Right atrium auricular region (tissue), 2 donors: ENCODE measurements around the gene CELSR1. TPM values are rescaled to one million over a fixed set of nuclear protein-coding genes. Genes with fewer than 3 reads are reported as not detected.
"Not testable (repeated sequence)": the region's sequence is repeated elsewhere in the genome, so short reads cannot be mapped to it uniquely, and the experiment has no call there.

Experiments
- DNase-seq: peaks from one replicate; pipeline ENCODE4 v3.0.0-alpha.2; 2019; ENCODE audit warnings: low spot score
- H3K27ac ChIP-seq, 2 donors: fragments of 200-600 bp; sonication (generic); 1 replicate in 1 of 2; 2 replicates in 1 of 2; pipeline ENCODE4 v1.5.1; 2016 to 2019
- H3K27me3 ChIP-seq, 2 donors: fragments of 200-600 bp; sonication (generic); one replicate each; pipeline versions ENCODE4 v1.5.1 to v1.6.0; 2017 to 2019
- H3K36me3 ChIP-seq: fragments of 200-600 bp; sonication (generic); one replicate; pipeline ENCODE4 v1.5.1; 2016
- H3K4me1 ChIP-seq, 2 donors: fragments of 200-600 bp; sonication (generic); one replicate each; pipeline versions ENCODE4 v1.5.1 to v1.6.0; 2017 to 2019
- H3K4me3 ChIP-seq, 2 donors: fragments of 200-600 bp; sonication (generic); 1 replicate in 1 of 2; 2 replicates in 1 of 2; pipeline ENCODE4 v1.5.1; 2017 to 2019; ENCODE audit warnings: mild to moderate bottlenecking in 1 of 2, moderate library complexity in 1 of 2
- H3K9me3 ChIP-seq, 2 donors: fragments of 200-600 bp; sonication (generic); one replicate each; pipeline ENCODE4 v1.5.1; 2019
- total RNA-seq, 2 donors: library from RNA; depleted of rRNA; stranded (reverse); fragments of >200 nt; gene quantifications; one replicate each; pipeline ENCODE4 v1.1.0, GENCODE V29; 2016
- TF ChIP-seq, protein P1 (sequence below), 2 donors: fragments of 200-600 bp; sonication (generic); IDR thresholded peaks; one replicate each; pipeline ENCODE4 v1.5.1; 2019; ENCODE audit warnings: antibody characterized with exemption in 2 of 2

CELSR1 gene
- total RNA-seq, 2 donors from 2014 or later: 7.1 to 9.6 TPM

DNA sequence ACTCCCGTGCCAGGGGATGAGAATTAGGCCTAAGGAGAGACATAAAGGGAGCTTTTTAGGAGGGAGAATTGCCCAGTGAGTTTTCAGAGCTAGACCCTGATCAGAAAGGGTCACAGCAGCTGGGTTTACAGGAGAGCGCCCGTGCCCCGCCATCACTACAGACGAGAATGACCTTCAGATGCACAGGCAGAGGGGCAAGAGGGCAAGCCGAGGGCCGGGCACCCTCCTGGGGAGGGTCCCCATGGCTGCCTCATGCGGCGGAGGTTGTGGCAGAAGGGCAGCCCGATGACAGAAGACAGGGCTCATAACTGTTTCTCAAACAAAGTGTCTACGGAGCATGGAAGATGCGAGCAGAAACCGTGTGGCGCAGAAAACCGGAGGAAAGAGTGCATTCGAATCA lies 129.7 kb downstream of the CELSR1 start:
- Histone ChIP-seq H3K9me3 (no peaks in the 10 kb centered on the region), H3K27me3 (no peaks in the 10 kb centered on the region), H3K4me1 (peaks cover 0 to 7% of the 10 kb centered on the region in 2 donors), H3K36me3 (no peaks in the 10 kb centered on the region), H3K4me3 (no peak overlapping the region), H3K27ac (no peak overlapping the region)
- no peak for DNase-seq
- TF ChIP-seq, protein P1, sequence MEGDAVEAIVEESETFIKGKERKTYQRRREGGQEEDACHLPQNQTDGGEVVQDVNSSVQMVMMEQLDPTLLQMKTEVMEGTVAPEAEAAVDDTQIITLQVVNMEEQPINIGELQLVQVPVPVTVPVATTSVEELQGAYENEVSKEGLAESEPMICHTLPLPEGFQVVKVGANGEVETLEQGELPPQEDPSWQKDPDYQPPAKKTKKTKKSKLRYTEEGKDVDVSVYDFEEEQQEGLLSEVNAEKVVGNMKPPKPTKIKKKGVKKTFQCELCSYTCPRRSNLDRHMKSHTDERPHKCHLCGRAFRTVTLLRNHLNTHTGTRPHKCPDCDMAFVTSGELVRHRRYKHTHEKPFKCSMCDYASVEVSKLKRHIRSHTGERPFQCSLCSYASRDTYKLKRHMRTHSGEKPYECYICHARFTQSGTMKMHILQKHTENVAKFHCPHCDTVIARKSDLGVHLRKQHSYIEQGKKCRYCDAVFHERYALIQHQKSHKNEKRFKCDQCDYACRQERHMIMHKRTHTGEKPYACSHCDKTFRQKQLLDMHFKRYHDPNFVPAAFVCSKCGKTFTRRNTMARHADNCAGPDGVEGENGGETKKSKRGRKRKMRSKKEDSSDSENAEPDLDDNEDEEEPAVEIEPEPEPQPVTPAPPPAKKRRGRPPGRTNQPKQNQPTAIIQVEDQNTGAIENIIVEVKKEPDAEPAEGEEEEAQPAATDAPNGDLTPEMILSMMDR (IDR thresholded peaks at IDR 0.05): no peak

- TF ChIP-seq, protein P1 (IDR thresholded peaks at IDR 0.05): no peak
- H3K9me3 ChIP-seq: no peaks in the 10 kb centered on the region
- H3K4me1 ChIP-seq: peaks cover 0 to 7% of the 10 kb centered on the region in 2 donors
- no peak for DNase-seq
- H3K4me3 ChIP-seq: no peak overlapping the region
- peak overlapping the region; percentile 64 to 66 for H3K27ac ChIP-seq
- no peaks in the 10 kb centered on the region for H3K27me3 ChIP-seq
- no peaks in the 10 kb centered on the region for H3K36me3 ChIP-seq
Measured at GRCh38 chr22:46406791-46407190, 130.6 kb downstream of the CELSR1 start.

GRCh38 chr22:46406349-46406748 lies 131.1 kb downstream of the CELSR1 start:
- Histone ChIP-seq H3K27me3 (no peaks in the 10 kb centered on the region), H3K36me3 (no peaks in the 10 kb centered on the region), H3K4me1 (peaks cover 0 to 7% of the 10 kb centered on the region in 2 donors), H3K27ac (peak overlapping the region; percentile 64 to 66), H3K9me3 (no peaks in the 10 kb centered on the region), H3K4me3 (no peak overlapping the region)
- TF ChIP-seq, protein P1 (IDR thresholded peaks at IDR 0.05): no peak
- DNase-seq: no peak

DNA sequence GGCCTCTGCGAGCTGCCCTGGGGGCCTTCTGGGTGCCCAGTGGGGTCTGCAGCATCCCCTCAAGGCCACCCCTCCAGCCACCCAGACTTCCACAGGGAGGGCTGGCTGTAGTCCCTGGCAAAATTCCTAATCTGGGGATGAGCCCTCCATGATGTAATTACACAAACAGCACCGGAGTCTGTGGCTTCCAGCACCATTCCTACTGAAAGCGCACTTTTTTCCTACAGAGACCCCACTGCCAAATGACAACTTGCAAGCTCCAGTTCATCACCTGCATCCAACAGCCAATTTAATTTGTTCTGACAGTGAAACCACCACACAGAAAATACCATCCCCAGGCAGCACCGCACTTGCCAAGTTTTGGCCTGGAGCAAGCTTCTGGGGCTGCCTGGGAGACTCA lies 131.5 kb downstream of the CELSR1 start:
- TF ChIP-seq, protein P1 (IDR thresholded peaks at IDR 0.05): no peak
- DNase-seq: no peak

GRCh38 chr22:46403880-46404279 lies 133.5 kb downstream of the CELSR1 start:
- not testable (repeated sequence) for H3K4me1 ChIP-seq, H3K4me3 ChIP-seq, H3K36me3 ChIP-seq, DNase-seq, H3K27me3 ChIP-seq, H3K9me3 ChIP-seq, H3K27ac ChIP-seq

More for the DNA sequence above, 131.5 kb downstream of the CELSR1 start:
- peaks cover 0 to 7% of the 10 kb centered on the region in 2 donors for H3K4me1 ChIP-seq
- no peak overlapping the region for H3K4me3 ChIP-seq
- H3K27me3 ChIP-seq: no peaks in the 10 kb centered on the region
- H3K36me3 ChIP-seq: no peaks in the 10 kb centered on the region
- peak overlapping the region; percentile 64 to 66 for H3K27ac ChIP-seq
- no peaks in the 10 kb centered on the region for H3K9me3 ChIP-seq

GRCh38 chr22:46402505-46402904 lies 134.9 kb downstream of the CELSR1 start:
- no peak for DNase-seq
- TF ChIP-seq, protein P1 (IDR thresholded peaks at IDR 0.05): no peak

More at GRCh38 chr22:46402505-46402904, 134.9 kb downstream of the CELSR1 start:
- Histone ChIP-seq H3K27ac (no peak overlapping the region), H3K4me1 (peaks cover 0 to 7% of the 10 kb centered on the region in 2 donors), H3K27me3 (no peaks in the 10 kb centered on the region), H3K9me3 (no peaks in the 10 kb centered on the region), H3K36me3 (no peaks in the 10 kb centered on the region), H3K4me3 (no peak overlapping the region)
